HL-60 (cell line): Measurements from ENCODE around the gene INTS4.

Experiments used
- DNase-seq, 2 experiments: peaks; one replicate each; pipeline ENCODE4 v3.0.0-alpha.2; 2010 to 2020; ENCODE audit warnings: low read depth in 1 of 2, low spot score in 1 of 2
- H3K27ac ChIP-seq: fragments of 250-450 bp; sonication (Bioruptor Pico); replicated peaks from 2 replicates; pipeline ENCODE4 v1.5.1; 2020; ENCODE audit warnings: mild to moderate bottlenecking, moderate library complexity
- H3K27me3 ChIP-seq: fragments of 250-450 bp; sonication (Bioruptor Pico); 2 replicates; pipeline ENCODE4 v1.5.1; 2021; ENCODE audit warnings: mild to moderate bottlenecking, moderate library complexity; ENCODE audit not compliant: insufficient read depth, poor library complexity, severe bottlenecking
- H3K4me3 ChIP-seq: replicated peaks from 2 replicates; pipeline ENCODE4 v1.5.1; 2011; ENCODE audit warnings: mild to moderate bottlenecking, control low read depth, low read length; ENCODE audit not compliant: insufficient read depth
- GABPA ChIP-seq: IDR thresholded peaks from 2 replicates; pipeline ENCODE4 v1.6.1; 2012; ENCODE audit warnings: low read depth
- POLR2AphosphoS5 ChIP-seq: IDR thresholded peaks from 2 replicates; pipeline ENCODE4 v1.6.1; 2012; ENCODE audit warnings: low read depth
- SPI1 ChIP-seq: IDR thresholded peaks from 2 replicates; pipeline ENCODE4 v1.6.1; 2012; ENCODE audit warnings: low read depth, mild to moderate bottlenecking, borderline replicate concordance
- TF ChIP-seq, protein P1 (sequence below): IDR thresholded peaks from one replicate; pipeline ENCODE4 v1.5.1; 2011; ENCODE audit warnings: low read length, control low read depth, inconsistent platforms; ENCODE audit not compliant: insufficient read depth
- TF ChIP-seq, protein P2 (sequence below): IDR thresholded peaks from 2 replicates; pipeline ENCODE4 v1.6.1; 2012; ENCODE audit warnings: low read depth; ENCODE audit not compliant: insufficient replicate concordance

Gene INTS4

DNA sequence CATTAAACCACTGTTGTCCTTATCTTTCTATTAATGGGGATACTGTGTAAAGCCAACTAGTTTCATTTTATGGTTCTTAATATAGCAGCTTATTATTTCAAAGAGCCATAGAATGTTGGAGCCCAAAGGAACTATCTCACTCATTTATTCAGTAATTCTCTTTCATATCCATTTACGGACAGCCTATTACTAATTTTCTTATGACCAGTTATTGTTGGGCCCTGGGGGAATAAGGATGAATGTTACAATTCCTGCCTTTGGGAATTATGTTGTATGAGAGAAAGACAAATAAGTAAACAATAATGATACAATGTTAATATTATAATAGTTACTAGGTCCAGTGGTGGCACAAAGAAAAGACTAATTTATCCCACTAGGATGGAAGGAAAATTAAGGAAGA is 121.1 kb downstream of the INTS4 start:
- no peaks in the 10 kb centered on the region for H3K27me3 ChIP-seq
- no peak for DNase-seq
- TF ChIP-seq SPI1 (no peak), POLR2AphosphoS5 (no peak), GABPA (no peak)
- TF ChIP-seq, protein P1, sequence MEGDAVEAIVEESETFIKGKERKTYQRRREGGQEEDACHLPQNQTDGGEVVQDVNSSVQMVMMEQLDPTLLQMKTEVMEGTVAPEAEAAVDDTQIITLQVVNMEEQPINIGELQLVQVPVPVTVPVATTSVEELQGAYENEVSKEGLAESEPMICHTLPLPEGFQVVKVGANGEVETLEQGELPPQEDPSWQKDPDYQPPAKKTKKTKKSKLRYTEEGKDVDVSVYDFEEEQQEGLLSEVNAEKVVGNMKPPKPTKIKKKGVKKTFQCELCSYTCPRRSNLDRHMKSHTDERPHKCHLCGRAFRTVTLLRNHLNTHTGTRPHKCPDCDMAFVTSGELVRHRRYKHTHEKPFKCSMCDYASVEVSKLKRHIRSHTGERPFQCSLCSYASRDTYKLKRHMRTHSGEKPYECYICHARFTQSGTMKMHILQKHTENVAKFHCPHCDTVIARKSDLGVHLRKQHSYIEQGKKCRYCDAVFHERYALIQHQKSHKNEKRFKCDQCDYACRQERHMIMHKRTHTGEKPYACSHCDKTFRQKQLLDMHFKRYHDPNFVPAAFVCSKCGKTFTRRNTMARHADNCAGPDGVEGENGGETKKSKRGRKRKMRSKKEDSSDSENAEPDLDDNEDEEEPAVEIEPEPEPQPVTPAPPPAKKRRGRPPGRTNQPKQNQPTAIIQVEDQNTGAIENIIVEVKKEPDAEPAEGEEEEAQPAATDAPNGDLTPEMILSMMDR = no peak
- TF ChIP-seq, protein P2, sequence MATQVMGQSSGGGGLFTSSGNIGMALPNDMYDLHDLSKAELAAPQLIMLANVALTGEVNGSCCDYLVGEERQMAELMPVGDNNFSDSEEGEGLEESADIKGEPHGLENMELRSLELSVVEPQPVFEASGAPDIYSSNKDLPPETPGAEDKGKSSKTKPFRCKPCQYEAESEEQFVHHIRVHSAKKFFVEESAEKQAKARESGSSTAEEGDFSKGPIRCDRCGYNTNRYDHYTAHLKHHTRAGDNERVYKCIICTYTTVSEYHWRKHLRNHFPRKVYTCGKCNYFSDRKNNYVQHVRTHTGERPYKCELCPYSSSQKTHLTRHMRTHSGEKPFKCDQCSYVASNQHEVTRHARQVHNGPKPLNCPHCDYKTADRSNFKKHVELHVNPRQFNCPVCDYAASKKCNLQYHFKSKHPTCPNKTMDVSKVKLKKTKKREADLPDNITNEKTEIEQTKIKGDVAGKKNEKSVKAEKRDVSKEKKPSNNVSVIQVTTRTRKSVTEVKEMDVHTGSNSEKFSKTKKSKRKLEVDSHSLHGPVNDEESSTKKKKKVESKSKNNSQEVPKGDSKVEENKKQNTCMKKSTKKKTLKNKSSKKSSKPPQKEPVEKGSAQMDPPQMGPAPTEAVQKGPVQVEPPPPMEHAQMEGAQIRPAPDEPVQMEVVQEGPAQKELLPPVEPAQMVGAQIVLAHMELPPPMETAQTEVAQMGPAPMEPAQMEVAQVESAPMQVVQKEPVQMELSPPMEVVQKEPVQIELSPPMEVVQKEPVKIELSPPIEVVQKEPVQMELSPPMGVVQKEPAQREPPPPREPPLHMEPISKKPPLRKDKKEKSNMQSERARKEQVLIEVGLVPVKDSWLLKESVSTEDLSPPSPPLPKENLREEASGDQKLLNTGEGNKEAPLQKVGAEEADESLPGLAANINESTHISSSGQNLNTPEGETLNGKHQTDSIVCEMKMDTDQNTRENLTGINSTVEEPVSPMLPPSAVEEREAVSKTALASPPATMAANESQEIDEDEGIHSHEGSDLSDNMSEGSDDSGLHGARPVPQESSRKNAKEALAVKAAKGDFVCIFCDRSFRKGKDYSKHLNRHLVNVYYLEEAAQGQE = no peak

DNA sequence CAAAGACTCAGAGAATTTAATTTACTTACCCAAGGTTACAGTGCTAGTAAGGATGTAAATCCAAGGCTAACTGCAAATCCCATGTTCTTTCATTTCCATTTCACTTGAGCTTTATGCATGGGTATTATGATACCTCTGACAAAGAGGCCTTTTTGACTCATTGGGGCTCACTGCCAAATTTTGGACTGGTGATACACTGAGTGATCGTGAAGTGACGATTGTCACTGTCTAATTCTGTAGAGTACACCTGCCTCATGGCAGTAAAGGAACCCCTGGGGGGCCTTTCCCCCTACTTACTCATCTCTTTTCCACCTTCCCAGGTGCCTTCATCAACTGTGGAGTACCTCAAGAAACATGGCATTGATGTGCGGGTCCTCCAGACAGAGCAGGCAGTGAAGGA is 122.6 kb downstream of the INTS4 start:
- Histone ChIP-seq H3K4me3 (no peak overlapping the region), H3K27ac (no peak overlapping the region), H3K27me3 (no peaks in the 10 kb centered on the region)
- DNase-seq = no peak
- no peak for TF ChIP-seq POLR2AphosphoS5

More for the DNA sequence above, 121.1 kb downstream of the INTS4 start:
- Histone ChIP-seq H3K4me3 (no peak overlapping the region), H3K27ac (no peak overlapping the region)

DNA sequence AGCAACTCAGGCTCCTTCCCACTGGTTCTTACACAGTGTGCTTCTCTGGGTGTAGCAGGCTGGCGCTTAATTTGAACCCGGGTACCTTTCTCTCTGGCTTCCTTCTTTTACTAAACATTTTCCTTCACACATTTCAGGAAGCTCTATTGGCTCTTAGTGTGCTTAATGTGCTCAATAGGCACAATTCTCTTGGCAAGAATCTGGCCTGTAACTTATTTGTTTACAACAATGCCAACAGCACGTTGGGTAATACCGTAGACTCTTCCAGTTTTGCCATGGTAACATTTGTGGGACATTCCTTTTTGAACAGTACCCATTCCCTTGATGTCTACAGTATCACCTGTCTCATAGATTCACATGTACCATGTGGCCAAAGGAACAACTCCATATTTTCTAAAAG is 125.7 kb downstream of the INTS4 start:
- DNase-seq = no peak
- H3K27ac ChIP-seq = no peak overlapping the region
- no peak overlapping the region for H3K4me3 ChIP-seq
- H3K27me3 ChIP-seq = no peaks in the 10 kb centered on the region
- no peak for TF ChIP-seq GABPA
- TF ChIP-seq, protein P1 = no peak

DNA sequence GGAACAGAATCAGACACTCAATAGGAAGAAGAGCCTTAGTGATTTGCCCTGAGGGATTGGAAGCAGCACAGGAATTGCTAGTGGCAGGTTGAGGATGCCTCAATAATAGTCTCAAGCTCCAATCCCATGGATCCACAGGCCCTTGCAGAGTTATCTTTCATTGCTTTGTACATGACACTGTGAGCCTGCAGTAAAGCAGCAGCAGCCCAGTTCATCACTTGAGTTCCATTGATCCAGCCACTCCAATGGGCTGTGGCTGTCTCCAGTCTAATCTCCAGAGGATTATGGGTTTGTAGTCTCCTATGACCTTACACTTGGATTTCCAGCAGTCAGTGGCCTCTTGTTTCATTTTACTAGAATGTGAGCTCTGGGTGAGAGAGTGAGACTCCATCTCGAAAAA is 128.1 kb downstream of the INTS4 start:
- H3K27ac ChIP-seq = no peak overlapping the region
- no peak overlapping the region for H3K4me3 ChIP-seq
- TF ChIP-seq, protein P1 = no peak
- TF ChIP-seq, protein P2 = no peak
- TF ChIP-seq GABPA (no peak), SPI1 (no peak), POLR2AphosphoS5 (no peak)
- no peaks in the 10 kb centered on the region for H3K27me3 ChIP-seq
- no peak for DNase-seq
